Activated B cell treated with CpG ODN at 0.5 μM for 24 hours (primary cell): ENCODE results near the gene PCDHGA12. TPM values are rescaled to one million over a fixed set of nuclear protein-coding genes. Genes with fewer than 3 reads are reported as not detected.
"Not testable (repeated sequence)": the region's sequence is repeated elsewhere in the genome, so short reads cannot be mapped to it uniquely, and the experiment has no call there.

ENCODE experiments used
- ATAC-seq: fragments of 200-7000 bp; cut with Tn5 transposase; one replicate; pipeline ENCODE4 v1.10.0; 2021; ENCODE audit warnings: low read depth, mild to moderate bottlenecking, moderate library complexity
- CTCF ChIA-PET: fragments of 350-600 bp; sonication (Branson Sonifier 250); formaldehyde crosslinking; loops from one replicate; lab custom pipeline; 2021; ENCODE audit warnings: antibody characterized with exemption; lab: Charles Lee
- POLR2A ChIA-PET: fragments of 350-600 bp; sonication (Branson Sonifier 250); formaldehyde crosslinking; loops from one replicate; lab custom pipeline; 2021; ENCODE audit warnings: antibody characterized with exemption; lab: Charles Lee
- DNase-seq: peaks from one replicate; pipeline ENCODE4 v3.0.0; 2022
- H3K27ac Mint-ChIP-seq: one replicate; pipeline ENCODE4 v1.8.0; 2020; ENCODE audit warnings: mixed read lengths
- H3K27me3 Mint-ChIP-seq: one replicate; pipeline ENCODE4 v1.8.0; 2021; ENCODE audit warnings: mixed read lengths
- H3K36me3 Mint-ChIP-seq: one replicate; pipeline ENCODE4 v1.8.0; 2021; ENCODE audit warnings: low read depth, mixed read lengths
- H3K4me1 Mint-ChIP-seq: one replicate; pipeline ENCODE4 v1.8.0; 2021; ENCODE audit warnings: mixed read lengths
- H3K4me3 Mint-ChIP-seq: one replicate; pipeline ENCODE4 v1.8.0; 2020; ENCODE audit warnings: mild to moderate bottlenecking, mixed read lengths
- H3K9me3 Mint-ChIP-seq: one replicate; pipeline ENCODE4 v1.8.0; 2020; ENCODE audit warnings: mixed read lengths
- CTCF ChIP-seq: fragments of 200-600 bp; IDR thresholded peaks from one replicate; pipeline ENCODE4 v1.8.0; 2022; ENCODE audit warnings: antibody characterized with exemption, mild to moderate bottlenecking
- intact Hi-C: fragments of 100-400 bp; cut with micrococcal nuclease; formaldehyde crosslinking; loops from one replicate; pipeline ENCODE4 v1.15.1; 2024
- total RNA-seq: library from RNA; stranded (reverse); gene quantifications from 2 replicates; pipeline ENCODE4 v1.2.3, GENCODE V29; 2022

The PCDHGA12 gene
- total RNA-seq, 1 donor from 2014 or later, result 1.6 TPM

GRCh38 chr5:141417494-141418172 lies 12.7 kb upstream of the PCDHGA12 start, which contains the start of gene PCDHGB7:
PCDHGB7 (plus strand) TSS chr5:141417677; CDS start chr5:141417860, 183 bp downstream.
- not testable (repeated sequence) for H3K27ac Mint-ChIP-seq, H3K36me3 Mint-ChIP-seq, DNase-seq
- peaks cover 19% of the 10 kb centered on the region for H3K9me3 Mint-ChIP-seq
- peaks cover 57% of the 10 kb centered on the region for H3K27me3 Mint-ChIP-seq
- ATAC-seq, result peak; percentile 73
- ChIA-PET POLR2A (interaction anchor here (1.0 kb wide), 1 partner anchor 150 kb away, joined by 3 read pairs; no protein-coding TSS in a partner anchor), CTCF (interaction anchor here (1.3 to 3.0 kb wide), 3 partner anchors 10 to 147 kb away, joined by 3 to 16 read pairs (median 12); no protein-coding TSS in a partner anchor)
- H3K4me3 Mint-ChIP-seq, result peak within 1 kb of the TSS; percentile 64
- H3K4me1 Mint-ChIP-seq, result peaks cover 28% of the 10 kb centered on the region
- intact Hi-C loops, result loop anchor here (1.0 to 10.0 kb wide), 2 partner anchors 107 to 457 kb away; partner anchors contain the start of gene PCDH1

- Mint-ChIP-seq H3K4me3 (no peak overlapping the region), H3K9me3 (peaks cover 20% of the 10 kb centered on the region), H3K4me1 (peaks cover 13% of the 10 kb centered on the region), H3K27ac (no peak overlapping the region), H3K36me3 (peaks cover 5% of the 10 kb centered on the region), H3K27me3 (peaks cover 49% of the 10 kb centered on the region)
- intact Hi-C loops, result loop anchor here (10.0 kb wide), 1 partner anchor 456 kb away; the partner anchor contains the start of gene PCDH1
- no peak for TF ChIP-seq CTCF
- ChIA-PET POLR2A (no interaction called here), CTCF (interaction anchor here (2.0 to 4.3 kb wide), 4 partner anchors 11 to 145 kb away, joined by 9 to 40 read pairs (median 24); partner anchors contain the start of gene PCDHGA12)
- ATAC-seq, result no peak
- DNase-seq, result no peak
Measured at GRCh38 chr5:141419074-141419880, 11.0 kb upstream of the PCDHGA12 start.

- TF ChIP-seq CTCF, result no peak
- intact Hi-C loops, result loop anchor here (1.0 kb wide), 1 partner anchor 143 kb away; no protein-coding TSS in a partner anchor
- peaks cover 5% of the 10 kb centered on the region for H3K36me3 Mint-ChIP-seq
- H3K27ac Mint-ChIP-seq, result no peak within 1 kb of the TSS
- peak within 1 kb of the TSS; percentile 85 for H3K4me3 Mint-ChIP-seq
- peaks cover 20% of the 10 kb centered on the region for H3K9me3 Mint-ChIP-seq
- ChIA-PET CTCF (interaction anchor here (1.0 to 4.3 kb wide), 18 partner anchors 8 to 147 kb away, joined by 3 to 40 read pairs (median 6); partner anchors contain the start of genes PCDHGA10, PCDHGA12, PCDHGA5 and PCDHGB3), POLR2A (interaction anchor here (0.9 kb wide), 1 partner anchor 137 kb away, joined by 5 read pairs; no protein-coding TSS in a partner anchor)
- peaks cover 50% of the 10 kb centered on the region for H3K27me3 Mint-ChIP-seq
- peaks cover 9% of the 10 kb centered on the region for H3K4me1 Mint-ChIP-seq
- ATAC-seq (peak; percentile 69), DNase-seq (no peak)
Measured at GRCh38 chr5:141420855-141421488, 9.3 kb upstream of the PCDHGA12 start, which contains the start of gene PCDHGA11. PCDHGA11 (plus strand) TSS chr5:141421051; CDS start chr5:141421228, 177 bp downstream.

- Mint-ChIP-seq H3K4me1 (peaks cover 9% of the 10 kb centered on the region), H3K9me3 (peaks cover 20% of the 10 kb centered on the region), H3K27ac (no peak overlapping the region), H3K4me3 (peak overlapping the region; percentile 85), H3K27me3 (peaks cover 48% of the 10 kb centered on the region), H3K36me3 (peaks cover 5% of the 10 kb centered on the region)
- intact Hi-C loops, result no loop called here
- no peak for TF ChIP-seq CTCF
- no peak for ATAC-seq
- DNase-seq, result no peak
- ChIA-PET CTCF (interaction anchor here (0.7 to 4.3 kb wide), 18 partner anchors 9 to 147 kb away, joined by 3 to 40 read pairs (median 6); partner anchors contain the start of genes PCDHGA10, PCDHGA12, PCDHGA5 and PCDHGB3), POLR2A (interaction anchor here (0.9 kb wide), 1 partner anchor 136 kb away, joined by 5 read pairs; no protein-coding TSS in a partner anchor)
Measured at GRCh38 chr5:141421489-141421855, 8.8 kb upstream of the PCDHGA12 start.

- DNase-seq, result no peak
- POLR2A ChIA-PET, result no interaction called here
- peaks cover 7% of the 10 kb centered on the region for H3K4me1 Mint-ChIP-seq
- intact Hi-C loops, result no loop called here
- no peak overlapping the region for H3K4me3 Mint-ChIP-seq
- peaks cover 54% of the 10 kb centered on the region for H3K27me3 Mint-ChIP-seq
- peaks cover 5% of the 10 kb centered on the region for H3K36me3 Mint-ChIP-seq
- TF ChIP-seq CTCF, result no peak
- no peak for ATAC-seq
- H3K9me3 Mint-ChIP-seq, result peaks cover 20% of the 10 kb centered on the region
- CTCF ChIA-PET, result interaction anchor here (2.6 kb wide), 1 partner anchor 135 kb away, joined by 23 read pairs; no protein-coding TSS in a partner anchor
- no peak overlapping the region for H3K27ac Mint-ChIP-seq
Measured at GRCh38 chr5:141422742-141423291, 7.5 kb upstream of the PCDHGA12 start.
